Colonic mucosa (tissue), 4 donors: ENCODE measurements around the gene CDKN1A. TPM values are rescaled to one million over a fixed set of nuclear protein-coding genes. Genes with fewer than 3 reads are reported as not detected.

Experiments used
- DNase-seq: peaks from one replicate; pipeline ENCODE4 v3.0.0-alpha.2; 2020
- H3K27ac ChIP-seq: fragments of 200-600 bp; one replicate; pipeline ENCODE4 v1.8.0; 2021
- H3K27me3 ChIP-seq: fragments of 200-600 bp; one replicate; pipeline ENCODE4 v1.8.0; 2021
- H3K36me3 ChIP-seq: fragments of 200-600 bp; one replicate; pipeline ENCODE4 v1.8.0; 2021
- H3K4me1 ChIP-seq: fragments of 200-600 bp; one replicate; pipeline ENCODE4 v1.8.0; 2021; ENCODE audit warnings: mild to moderate bottlenecking
- H3K4me3 ChIP-seq: fragments of 200-600 bp; one replicate; pipeline ENCODE4 v1.8.0; 2021
- H3K9ac ChIP-seq, 2 donors: one replicate each; pipeline ENCODE4 v1.7.0; 2013; ENCODE audit warnings: control low read depth in 2 of 2, low read depth in 2 of 2, low read length in 2 of 2
- H3K9me3 ChIP-seq: fragments of 200-600 bp; one replicate; pipeline ENCODE4 v1.8.0; 2021
- intact Hi-C: fragments of 100-400 bp; cut with DNase I; formaldehyde crosslinking; loops from one replicate; pipeline ENCODE4 v1.14.1; 2022
- total RNA-seq, 2 donors: library from RNA; stranded (reverse); fragmentation: NEBNext Ultra II Directional in 1 of 2; extraction: Animal tissue kit (Norgen Biotek cat#: 25700) in 1 of 2; gene quantifications; one replicate each; pipeline ENCODE4 v1.2.1, GENCODE V29; 2021
- TF ChIP-seq, protein P1 (sequence below): fragments of 200-600 bp; IDR thresholded peaks from one replicate; pipeline ENCODE4 v1.8.0; 2022; ENCODE audit warnings: antibody characterized with exemption, mild to moderate bottlenecking
- donor health status: healthy.
- donor health status: DM: no; HTN: no; CAD: no.
- donor health status: DM: no; HTN: no; CAD: no.

The CDKN1A gene
- total RNA-seq, 2 donors from 2014 or later, result 157 to 286 TPM

- H3K4me3 ChIP-seq, result no peak overlapping the region
- H3K9ac ChIP-seq, result no peak overlapping the region
- TF ChIP-seq, protein P1, sequence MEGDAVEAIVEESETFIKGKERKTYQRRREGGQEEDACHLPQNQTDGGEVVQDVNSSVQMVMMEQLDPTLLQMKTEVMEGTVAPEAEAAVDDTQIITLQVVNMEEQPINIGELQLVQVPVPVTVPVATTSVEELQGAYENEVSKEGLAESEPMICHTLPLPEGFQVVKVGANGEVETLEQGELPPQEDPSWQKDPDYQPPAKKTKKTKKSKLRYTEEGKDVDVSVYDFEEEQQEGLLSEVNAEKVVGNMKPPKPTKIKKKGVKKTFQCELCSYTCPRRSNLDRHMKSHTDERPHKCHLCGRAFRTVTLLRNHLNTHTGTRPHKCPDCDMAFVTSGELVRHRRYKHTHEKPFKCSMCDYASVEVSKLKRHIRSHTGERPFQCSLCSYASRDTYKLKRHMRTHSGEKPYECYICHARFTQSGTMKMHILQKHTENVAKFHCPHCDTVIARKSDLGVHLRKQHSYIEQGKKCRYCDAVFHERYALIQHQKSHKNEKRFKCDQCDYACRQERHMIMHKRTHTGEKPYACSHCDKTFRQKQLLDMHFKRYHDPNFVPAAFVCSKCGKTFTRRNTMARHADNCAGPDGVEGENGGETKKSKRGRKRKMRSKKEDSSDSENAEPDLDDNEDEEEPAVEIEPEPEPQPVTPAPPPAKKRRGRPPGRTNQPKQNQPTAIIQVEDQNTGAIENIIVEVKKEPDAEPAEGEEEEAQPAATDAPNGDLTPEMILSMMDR, result no peak
- no peaks in the 10 kb centered on the region for H3K27me3 ChIP-seq
- intact Hi-C loops, result loop anchor here (5.0 to 10.0 kb wide), 2 partner anchors 71 to 276 kb away; no protein-coding TSS in a partner anchor
- DNase-seq, result no peak
- H3K27ac ChIP-seq, result no peak overlapping the region
- H3K4me1 ChIP-seq, result no peaks in the 10 kb centered on the region
- H3K9me3 ChIP-seq, result no peaks in the 10 kb centered on the region
- H3K36me3 ChIP-seq, result peaks cover 12% of the 10 kb centered on the region
Observed at GRCh38 chr6:36691011-36691410, 12.5 kb downstream of the CDKN1A start.

GRCh38 chr6:36691612-36692011, 13.1 kb downstream of the CDKN1A start:
- Histone ChIP-seq H3K4me1 (no peaks in the 10 kb centered on the region), H3K9me3 (no peaks in the 10 kb centered on the region), H3K27ac (no peak overlapping the region), H3K9ac (no peak overlapping the region), H3K27me3 (no peaks in the 10 kb centered on the region), H3K36me3 (peaks cover 6% of the 10 kb centered on the region), H3K4me3 (no peak overlapping the region)
- TF ChIP-seq, protein P1, result no peak
- no peak for DNase-seq
- intact Hi-C loops, result loop anchor here (5.0 to 10.0 kb wide), 2 partner anchors 71 to 277 kb away; no protein-coding TSS in a partner anchor

- Histone ChIP-seq H3K27me3 (no peaks in the 10 kb centered on the region), H3K9me3 (no peaks in the 10 kb centered on the region), H3K9ac (no peak overlapping the region), H3K4me1 (no peaks in the 10 kb centered on the region), H3K36me3 (no peaks in the 10 kb centered on the region), H3K4me3 (no peak overlapping the region), H3K27ac (no peak overlapping the region)
- TF ChIP-seq, protein P1, result no peak
- intact Hi-C loops, result loop anchor here (5.0 to 10.0 kb wide), 2 partner anchors 70 to 277 kb away; no protein-coding TSS in a partner anchor
- no peak for DNase-seq
Observed at GRCh38 chr6:36692220-36692619, 13.7 kb downstream of the CDKN1A start.

- DNase-seq, result no peak
- TF ChIP-seq, protein P1, result no peak
- Histone ChIP-seq H3K27me3 (no peaks in the 10 kb centered on the region), H3K9me3 (no peaks in the 10 kb centered on the region), H3K4me3 (no peak overlapping the region), H3K27ac (no peak overlapping the region), H3K36me3 (no peaks in the 10 kb centered on the region), H3K4me1 (no peaks in the 10 kb centered on the region), H3K9ac (no peak overlapping the region)
- intact Hi-C loops, result loop anchor here (5.0 to 10.0 kb wide), 2 partner anchors 69 to 278 kb away; no protein-coding TSS in a partner anchor
Observed at GRCh38 chr6:36692861-36693702, 14.6 kb downstream of the CDKN1A start.

- Histone ChIP-seq H3K4me1 (no peaks in the 10 kb centered on the region), H3K9me3 (no peaks in the 10 kb centered on the region), H3K9ac (no peak overlapping the region), H3K27ac (no peak overlapping the region), H3K36me3 (no peaks in the 10 kb centered on the region), H3K4me3 (no peak overlapping the region), H3K27me3 (no peaks in the 10 kb centered on the region)
- TF ChIP-seq, protein P1, result no peak
- DNase-seq, result no peak
- intact Hi-C loops, result loop anchor here (5.0 to 10.0 kb wide), 2 partner anchors 68 to 280 kb away; no protein-coding TSS in a partner anchor
Observed at GRCh38 chr6:36694616-36695015, 16.1 kb downstream of the CDKN1A start.
